OCI-M2 (cell line): ENCODE measurements around the gene CYP4V2.

Experiments
- DNase-seq: peaks from one replicate; lab custom pipeline; 2025; ENCODE audit not compliant: unreplicated experiment; lab: John Stamatoyannopoulos, UW

Gene CYP4V2

DNA sequence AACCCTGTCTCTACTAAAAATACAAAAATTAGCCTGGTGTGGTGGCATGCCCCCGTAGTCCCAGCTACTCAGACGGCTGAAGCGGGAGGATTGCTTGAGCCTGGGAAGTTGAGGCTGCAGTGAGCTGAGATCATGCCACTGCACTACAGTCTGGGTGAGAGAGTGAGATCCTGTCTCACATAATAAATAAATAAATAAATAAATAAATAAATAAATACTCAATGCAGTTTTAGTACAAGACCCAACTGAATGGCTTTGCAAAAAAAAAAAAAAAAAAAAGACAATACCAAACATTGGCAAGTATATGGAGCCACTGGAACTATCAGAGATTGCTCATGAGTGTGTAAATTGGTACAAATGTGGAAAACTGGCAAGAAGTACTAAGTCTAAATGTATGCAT is 3.3 kb upstream of the CYP4V2 start:
- no peak for DNase-seq

DNA sequence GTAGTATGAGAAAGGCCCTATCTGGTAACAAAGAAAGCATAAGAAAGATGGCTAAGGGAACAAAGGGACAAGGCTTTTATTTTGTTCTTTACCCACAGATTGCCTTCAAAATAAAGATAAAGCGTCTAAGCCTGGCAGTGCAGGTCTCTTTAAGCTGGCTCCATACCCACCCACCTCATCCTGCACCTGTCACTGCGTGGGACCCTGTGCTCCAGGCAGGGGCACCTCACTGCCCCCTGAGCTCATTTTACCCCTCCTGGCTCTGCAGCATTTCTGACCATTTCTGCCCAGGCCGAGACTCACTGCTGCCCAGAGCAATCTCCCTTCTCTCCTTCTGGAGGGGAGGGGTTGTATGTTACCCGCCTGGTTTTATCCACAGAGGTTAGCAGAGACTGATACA is 1.7 kb upstream of the CYP4V2 start:
- DNase-seq = no peak

DNA sequence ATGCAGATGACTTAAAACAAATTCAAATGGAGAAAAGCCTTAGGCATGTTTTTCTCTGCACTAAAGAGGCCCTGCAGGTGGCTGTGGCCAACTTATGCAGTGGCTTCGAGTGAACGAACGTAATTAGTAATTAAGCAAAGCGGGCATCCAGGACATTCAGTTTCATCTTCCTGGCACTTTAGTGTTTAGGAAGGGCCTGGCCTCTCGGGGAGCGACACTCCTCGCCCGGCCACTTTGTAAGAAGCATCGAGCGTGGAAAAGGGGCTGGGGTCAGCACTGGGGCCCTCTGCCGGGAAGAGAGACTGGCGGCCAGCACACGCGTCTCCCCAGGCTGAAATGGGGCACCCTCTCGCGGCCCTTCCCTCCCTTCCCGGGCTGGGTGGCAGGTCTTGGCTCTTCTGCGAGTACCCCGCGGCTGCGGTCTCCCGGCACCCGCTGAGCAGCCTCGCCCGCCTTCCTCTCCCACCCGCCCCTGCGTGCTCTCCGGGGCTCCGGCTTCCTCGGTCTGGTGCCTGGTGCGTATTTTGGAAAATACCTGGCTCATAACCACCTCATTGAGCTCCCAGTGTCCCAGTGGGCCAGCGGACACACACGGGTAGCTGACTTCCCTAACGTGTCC is 677 bp upstream of the CYP4V2 start:
- no peak for DNase-seq

DNA sequence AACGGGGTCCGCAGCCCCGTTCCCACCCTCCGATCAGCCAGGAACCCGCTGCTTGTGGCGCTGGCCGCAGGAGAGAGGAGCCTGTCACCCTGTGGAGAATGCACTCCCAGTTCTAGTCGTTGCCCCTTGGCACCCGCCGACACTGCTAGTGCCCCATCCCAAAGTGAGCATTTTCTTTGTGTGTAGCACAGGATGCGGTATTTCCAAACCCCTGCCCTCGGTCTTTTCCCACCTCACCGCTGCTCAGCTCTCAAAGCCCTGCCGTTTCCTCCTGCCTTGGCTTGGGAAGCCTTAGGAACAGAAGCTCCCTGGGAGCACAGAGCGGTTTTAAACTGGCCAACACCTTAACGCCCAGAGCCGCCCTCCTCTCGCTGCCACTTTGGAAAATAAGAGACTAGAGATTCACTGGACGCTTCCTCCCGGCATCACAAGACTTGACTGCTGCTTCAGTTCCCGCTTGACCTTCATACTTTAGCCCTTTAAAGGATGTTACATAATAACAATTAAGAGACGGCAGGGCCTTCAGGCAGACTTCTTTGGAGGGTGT is 772 bp downstream of the CYP4V2 start:
- no peak for DNase-seq

DNA sequence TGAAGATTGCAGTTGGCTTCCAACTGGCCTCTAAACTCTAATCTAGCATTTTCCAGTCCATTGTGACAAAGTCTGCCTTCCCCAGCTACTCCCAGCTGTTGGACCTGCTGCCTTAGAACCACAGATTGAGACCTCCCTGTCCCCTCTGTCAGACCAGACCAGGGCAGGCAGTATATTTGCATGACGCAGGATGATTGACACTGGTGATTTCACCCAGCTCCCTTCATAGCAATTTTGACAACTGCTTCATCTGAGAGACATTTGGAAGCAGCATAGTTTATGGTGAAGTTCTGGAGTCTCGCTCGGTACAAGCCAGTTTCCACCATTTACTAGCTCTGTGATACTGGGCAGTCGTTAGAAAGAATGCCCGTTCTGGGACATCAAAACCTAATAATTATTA is 2.5 kb downstream of the CYP4V2 start:
- DNase-seq = no peak

DNA sequence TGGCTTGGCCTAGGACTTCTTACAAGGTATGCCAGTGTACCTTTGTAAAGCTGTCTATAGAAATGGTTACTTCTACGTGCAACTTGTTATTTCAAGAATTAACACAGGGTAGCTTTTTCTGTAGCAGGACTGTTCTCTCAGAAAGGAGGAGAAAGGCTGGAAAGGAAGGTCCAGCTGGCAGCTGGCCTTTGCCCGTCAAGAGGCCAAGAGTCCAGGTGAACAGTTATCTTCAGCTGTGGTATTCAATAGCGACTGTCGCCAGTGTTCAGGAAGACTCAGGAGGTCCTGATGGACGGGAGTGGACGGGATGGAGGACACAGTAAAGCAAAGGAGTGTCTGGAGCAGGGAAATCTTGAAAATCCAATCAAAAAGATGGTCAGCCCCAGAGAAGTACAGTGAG is 4.7 kb downstream of the CYP4V2 start:
- no peak for DNase-seq

DNA sequence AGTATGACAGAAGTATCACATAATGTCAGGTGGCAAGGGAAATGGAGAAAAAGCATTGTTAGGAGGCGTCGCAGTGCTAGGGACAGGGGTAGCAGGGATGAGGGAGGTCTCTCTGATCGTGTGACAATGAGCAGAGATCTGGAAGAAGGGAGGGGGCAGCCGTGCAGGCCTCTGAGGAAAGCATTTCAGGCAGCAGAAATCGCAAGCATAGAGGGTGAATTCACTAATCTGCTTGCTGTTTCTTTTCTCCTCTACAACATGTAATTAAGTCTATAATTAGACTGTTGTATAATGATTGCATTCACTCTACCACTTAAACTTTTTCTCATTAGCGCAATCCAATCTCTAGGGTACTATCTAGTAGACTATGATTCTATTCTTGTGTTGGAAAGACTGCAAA is 9.1 kb downstream of the CYP4V2 start:
- no peak for DNase-seq

DNA sequence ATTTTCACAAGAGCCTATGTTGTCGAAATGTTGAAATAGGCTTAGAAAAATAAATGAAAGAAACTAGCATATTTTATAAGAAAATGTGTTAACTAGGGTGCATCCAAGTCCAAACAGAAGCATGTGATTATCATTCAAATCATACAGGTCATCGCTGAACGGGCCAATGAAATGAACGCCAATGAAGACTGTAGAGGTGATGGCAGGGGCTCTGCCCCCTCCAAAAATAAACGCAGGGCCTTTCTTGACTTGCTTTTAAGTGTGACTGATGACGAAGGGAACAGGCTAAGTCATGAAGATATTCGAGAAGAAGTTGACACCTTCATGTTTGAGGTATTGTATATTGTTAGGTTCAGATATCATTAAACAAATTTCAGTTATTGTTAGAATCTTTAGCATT is 9.6 kb downstream of the CYP4V2 start:
- no peak for DNase-seq

DNA sequence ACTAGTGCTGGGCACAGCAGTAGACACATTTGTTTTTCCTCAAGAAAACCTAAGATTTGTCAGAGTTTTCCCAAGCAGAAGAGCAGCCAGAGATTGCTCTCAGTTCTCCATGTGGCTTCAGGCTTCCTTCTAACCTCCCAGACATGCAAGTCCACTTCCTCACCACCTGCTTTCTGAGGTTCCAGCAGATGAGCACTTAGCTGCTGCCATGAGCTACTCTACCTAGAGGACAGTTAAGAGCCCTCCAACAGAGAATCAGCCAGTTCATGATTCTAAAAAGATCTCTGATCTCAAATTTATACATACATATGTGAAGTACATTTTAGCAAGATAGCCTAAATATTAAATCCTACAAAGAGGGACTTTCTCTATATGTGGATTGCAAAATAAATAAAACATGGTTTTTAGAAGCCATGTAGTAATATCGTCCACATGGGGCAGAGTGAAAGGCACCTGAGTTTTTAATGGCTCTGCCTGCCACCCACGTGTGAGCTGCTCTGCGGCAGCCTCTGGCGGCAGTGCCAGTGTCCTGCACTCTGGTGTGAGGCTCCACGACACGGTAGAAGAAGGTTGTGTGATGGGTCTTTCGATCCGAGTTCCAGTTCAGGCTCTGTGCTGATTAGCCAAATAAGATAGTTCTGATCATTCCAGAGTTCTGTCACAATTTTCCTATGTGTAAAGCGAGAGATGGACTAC is 10.3 kb downstream of the CYP4V2 start:
- no peak for DNase-seq

DNA sequence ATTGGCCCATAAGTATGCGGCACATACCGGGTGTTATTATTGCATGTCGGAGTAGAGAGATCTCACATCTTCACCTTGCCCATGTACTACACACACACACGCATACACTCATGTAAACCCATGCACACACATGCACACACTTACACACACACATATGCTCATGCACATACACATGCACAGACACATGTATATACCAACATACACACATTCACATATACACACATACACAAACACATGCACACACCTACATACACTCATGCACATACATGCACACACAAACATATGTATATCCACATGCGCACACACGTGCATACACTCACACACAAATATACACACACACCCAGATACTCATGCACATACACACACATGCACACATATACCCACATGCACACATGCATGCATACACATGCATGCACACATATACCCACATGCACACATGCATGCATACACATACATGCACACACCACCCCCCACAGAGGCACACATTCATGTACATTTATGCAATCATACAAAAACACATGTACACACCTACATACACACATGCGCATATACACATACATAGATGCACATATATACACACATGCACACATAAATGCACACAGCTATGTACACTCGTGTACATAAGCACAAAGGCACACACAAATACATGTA is 11.2 kb downstream of the CYP4V2 start:
- no peak for DNase-seq

DNA sequence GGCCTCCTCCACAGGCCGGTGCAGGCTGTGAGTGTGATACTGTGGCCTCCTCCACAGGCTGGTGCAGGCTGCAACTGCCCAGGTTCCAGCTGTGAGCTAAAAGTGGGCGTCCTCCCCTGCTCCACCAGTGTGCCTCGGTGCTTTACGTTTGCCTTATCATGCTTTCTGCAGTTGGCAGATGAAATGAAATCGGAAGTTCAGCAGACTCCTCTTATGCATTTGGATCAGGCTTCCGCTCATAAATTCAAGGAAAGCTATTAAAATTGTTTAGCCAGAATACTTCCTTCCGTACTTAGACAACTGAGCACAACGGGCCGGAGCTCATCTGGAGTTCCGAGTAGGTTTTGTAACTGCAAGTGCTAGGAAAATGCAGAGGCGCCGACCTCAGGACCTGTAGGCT is 12.0 kb downstream of the CYP4V2 start:
- DNase-seq = no peak

DNA sequence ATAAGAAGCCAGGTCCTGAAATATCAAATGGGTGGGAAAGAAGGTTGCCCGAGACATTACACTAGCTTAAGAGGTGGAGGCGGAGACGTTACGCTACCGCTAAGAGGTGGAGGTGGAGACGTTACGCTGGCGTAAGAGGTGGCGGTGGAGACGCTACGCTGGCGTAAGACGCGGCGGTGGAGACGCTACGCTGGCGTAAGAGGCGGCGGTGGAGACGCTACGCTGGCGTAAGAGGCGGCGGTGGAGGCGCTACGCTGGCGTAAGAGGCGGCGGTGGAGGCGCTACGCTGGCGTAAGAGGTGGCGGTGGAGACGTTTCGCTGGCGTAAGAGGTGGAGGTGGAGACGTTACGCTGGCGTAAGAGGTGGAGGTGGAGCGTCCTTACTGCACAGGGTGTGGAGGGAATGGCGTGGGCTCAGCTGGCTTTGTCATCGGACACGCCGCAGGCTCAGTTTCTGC is 12.8 kb downstream of the CYP4V2 start:
- no peak for DNase-seq

DNA sequence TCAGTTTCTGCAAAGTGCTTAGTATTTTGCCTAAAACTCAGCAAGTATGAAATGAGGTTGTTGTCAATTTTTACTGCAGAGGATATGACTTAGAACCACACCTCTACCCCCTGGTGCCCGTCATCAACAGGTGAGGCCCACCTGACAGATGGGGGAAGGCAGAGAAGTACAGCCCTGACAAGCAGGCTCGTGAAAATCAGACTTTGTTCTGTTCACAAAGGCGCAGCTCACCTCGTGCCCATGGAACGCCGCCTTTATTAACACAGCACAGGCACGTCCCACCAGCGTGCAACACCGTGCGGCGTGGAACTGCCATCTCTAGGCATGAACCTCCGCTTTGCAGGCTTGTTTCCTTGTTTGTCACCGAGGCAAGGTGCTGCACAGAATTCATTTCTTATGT is 13.3 kb downstream of the CYP4V2 start:
- DNase-seq = no peak

DNA sequence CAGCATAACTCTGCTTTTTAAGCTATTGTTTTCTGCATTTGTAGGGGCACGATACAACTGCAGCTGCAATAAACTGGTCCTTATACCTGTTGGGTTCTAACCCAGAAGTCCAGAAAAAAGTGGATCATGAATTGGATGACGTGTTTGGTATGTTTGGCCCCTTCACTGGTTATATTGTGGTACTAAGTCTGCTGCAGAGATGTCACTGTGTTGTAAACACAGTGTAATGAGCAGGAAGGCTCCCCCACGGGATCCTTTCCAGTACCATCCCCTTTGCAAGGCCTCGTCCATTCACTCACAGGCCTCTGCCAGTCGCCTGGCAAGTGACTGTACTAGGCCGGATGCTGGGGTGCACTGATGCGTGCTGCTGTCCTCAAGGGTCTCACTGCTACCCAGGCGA is 13.8 kb downstream of the CYP4V2 start:
- no peak for DNase-seq

DNA sequence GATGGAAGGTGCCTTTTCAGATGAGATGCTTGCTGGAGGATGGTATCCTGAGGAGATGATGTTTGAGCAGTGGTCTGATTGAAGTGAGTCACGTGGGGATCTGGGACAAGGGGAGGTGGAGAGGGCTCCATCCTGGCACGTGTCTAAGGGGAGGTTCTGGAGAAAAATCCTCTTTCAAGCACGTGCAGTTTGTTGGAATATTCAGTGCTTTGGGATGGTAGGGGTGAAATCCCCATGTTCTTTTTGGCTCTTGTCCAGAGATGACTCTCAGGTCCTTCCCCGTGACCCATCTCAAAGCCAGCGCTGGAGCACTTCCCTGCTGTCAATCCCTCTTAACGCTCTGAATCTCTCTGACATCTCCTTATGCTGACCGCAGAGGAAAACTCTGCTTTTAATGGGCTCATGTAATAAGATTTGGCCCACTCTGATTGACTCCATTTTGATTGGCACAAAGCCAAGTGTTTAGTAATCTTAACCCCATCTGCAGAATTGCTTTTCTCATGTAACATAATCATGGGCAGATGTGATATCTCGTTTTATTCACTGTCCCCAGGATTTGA is 25.2 kb downstream of the CYP4V2 start:
- no peak for DNase-seq

DNA sequence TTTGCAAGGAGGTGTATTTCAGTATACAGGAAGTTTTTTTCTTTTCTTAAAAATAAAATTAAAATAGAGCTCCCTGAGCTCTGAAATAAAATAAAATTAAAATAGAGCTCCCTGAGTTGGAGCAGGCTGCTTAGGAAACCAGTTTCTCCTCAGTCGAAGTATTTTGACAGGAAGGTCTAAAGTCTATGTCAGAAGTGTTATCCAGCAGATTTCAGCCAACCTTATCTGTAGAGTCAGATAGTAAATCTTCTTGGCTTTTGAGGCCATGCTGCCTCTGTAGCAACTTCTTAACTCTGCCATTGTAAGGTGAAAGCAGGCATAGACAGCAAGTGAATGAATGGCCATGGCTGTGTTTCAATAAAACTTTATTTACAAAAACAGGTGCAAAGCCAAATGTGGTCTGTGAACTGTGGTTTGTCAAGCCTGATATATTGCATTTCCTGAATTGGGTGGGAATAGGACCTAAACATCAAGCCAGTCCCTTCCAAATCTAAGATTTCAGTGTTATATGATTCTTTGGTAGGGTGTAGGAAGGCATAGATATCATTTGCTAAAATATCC is 26.4 kb downstream of the CYP4V2 start:
- no peak for DNase-seq

DNA sequence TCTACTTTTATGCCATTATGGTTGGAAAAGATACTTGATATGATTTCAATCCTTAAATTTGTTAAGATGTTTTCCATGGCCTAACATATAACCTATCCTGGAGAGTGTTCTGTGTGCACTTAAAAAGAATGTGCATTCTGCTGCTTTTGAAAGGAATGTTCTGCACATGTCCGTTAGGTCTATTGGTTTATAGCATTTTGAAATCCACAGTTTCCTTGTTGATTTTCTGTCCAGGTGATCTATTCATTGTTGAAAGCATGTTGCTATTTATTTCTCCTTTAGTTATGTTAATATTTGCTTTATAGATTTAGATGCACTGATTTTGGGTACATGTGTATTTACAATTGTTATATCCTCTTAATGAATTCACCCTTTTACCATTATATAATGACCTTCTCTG is 30.3 kb downstream of the CYP4V2 start:
- no peak for DNase-seq

DNA sequence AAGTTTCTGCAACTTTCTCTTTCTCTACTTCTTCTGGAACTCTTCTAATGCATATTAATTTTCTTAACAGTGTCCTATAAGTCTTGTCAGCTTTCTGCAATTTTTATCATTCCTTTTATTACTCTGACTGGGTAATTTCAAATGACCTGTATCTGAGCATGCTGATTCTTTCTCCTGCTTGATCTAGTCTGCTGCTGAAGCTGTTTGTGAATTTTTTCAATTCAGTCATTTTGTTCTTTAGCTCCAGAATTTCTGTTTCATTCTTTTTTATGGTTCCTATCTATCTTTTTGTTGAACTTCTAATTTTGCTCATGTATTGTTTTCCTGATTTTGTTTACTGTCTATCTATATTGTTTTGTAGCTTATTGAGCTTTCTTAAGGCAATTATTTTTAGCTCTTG is 34.5 kb downstream of the CYP4V2 start:
- DNase-seq = no peak

DNA sequence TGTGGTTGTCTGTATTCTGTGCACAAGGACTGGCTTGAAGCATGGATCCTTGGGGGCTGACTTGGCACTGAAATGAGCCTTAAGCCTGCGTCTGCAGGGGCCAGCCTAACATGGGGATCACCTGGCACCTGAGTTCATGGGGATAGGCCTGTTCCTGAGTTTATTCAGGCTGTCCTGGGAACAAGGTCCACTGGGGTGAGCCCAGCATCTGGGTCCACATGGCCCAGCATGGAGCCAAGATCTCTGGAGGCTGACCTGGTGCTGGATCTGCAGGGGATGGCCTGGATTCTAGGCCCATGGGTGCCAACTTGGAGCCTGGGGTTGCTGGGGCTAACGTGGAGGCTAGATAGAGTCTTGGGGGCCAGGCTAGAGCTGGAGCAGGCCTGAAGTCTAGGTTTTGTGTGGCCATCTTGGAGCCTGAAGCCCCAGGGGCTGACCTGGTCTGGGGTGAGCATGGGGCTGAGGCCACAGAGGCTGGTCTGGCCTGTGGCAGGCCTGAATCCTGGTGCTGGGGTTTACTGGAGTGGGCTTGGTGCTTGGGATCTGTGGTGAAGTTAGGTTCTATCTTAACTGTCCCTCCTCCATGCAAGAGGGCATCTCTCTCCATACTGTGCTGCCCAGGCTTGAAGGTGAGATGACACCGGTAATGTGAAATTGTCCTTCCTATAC is 35.3 kb downstream of the CYP4V2 start:
- DNase-seq = no peak

DNA sequence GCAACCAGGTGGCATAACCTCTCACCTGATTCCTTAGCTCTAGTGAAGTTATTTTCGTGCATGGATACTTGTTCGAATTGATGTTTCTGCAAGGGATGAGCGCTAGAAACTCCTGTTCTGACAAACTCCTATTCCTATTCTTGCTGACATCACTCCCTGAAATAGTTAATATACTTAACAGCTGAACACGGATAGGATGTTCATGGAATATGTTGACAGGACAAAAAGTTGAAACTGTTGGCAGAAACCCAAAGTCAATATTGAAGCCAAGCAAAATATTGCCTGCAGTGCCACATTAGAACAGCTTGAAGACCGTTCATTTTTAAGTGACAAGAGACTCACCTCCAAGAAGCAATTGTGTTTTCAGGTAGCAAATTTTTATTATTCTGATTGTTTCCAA is 35.9 kb downstream of the CYP4V2 start, which contains the start of gene KLKB1:
KLKB1 (plus strand) TSS at position 287 of the 400 bp plus-strand sequence. CDS start 689 bp downstream, outside the sequence.
- DNase-seq = no peak
